Fibroblast of lung (primary cell): Measurements from ENCODE around the gene TNC. TPM values are rescaled to one million over a fixed set of nuclear protein-coding genes. Genes with fewer than 3 reads are reported as not detected.

Source experiments
- DNase-seq, 2 donors: peaks; one replicate each; pipeline versions ENCODE4 v3.0.0 to v3.0.0-alpha.2; 2010; ENCODE audit warnings: low read depth in 2 of 2
- H2AFZ ChIP-seq: 2 replicates; pipeline ENCODE4 v1.5.1; 2012; ENCODE audit warnings: low read length, control low read depth, inconsistent platforms
- H3K27ac ChIP-seq: 2 replicates; pipeline ENCODE4 v1.5.1; 2011; ENCODE audit warnings: low read length, control low read depth; ENCODE audit not compliant: insufficient read depth
- H3K27me3 ChIP-seq: 2 replicates; pipeline ENCODE4 v1.5.1; 2011; ENCODE audit warnings: mild to moderate bottlenecking, low read length; ENCODE audit not compliant: control insufficient read depth, insufficient read depth
- H3K36me3 ChIP-seq: 2 replicates; pipeline ENCODE4 v1.5.1; 2011; ENCODE audit warnings: low read length; ENCODE audit not compliant: control insufficient read depth, insufficient read depth
- H3K4me1 ChIP-seq: 2 replicates; pipeline ENCODE4 v1.5.1; 2011; ENCODE audit warnings: low read length; ENCODE audit not compliant: control insufficient read depth, insufficient read depth; ENCODE audit errors: extremely low read depth
- H3K4me2 ChIP-seq: 2 replicates; pipeline ENCODE4 v1.5.1; 2011; ENCODE audit warnings: low read length, control low read depth; ENCODE audit not compliant: insufficient read depth; ENCODE audit errors: extremely low read depth
- H3K4me3 ChIP-seq, 4 experiments: fragments of 200-600 bp in 1 of 4; sonication (generic) in 1 of 4; replicated peaks in 1 of 4; 2 replicates each; pipeline ENCODE4 v1.5.1; 2011 to 2016; ENCODE audit warnings: low read length in 4 of 4, low read depth in 3 of 4, mild to moderate bottlenecking in 3 of 4, control low read depth in 2 of 4, inconsistent platforms in 1 of 4, mixed read lengths in 1 of 4; ENCODE audit not compliant: insufficient read depth in 1 of 4; ENCODE audit errors: control extremely low read depth in 1 of 4
- H3K79me2 ChIP-seq: 2 replicates; pipeline ENCODE4 v1.5.1; 2012; ENCODE audit warnings: mild to moderate bottlenecking, low read length, inconsistent platforms; ENCODE audit not compliant: control insufficient read depth, insufficient read depth
- H3K9ac ChIP-seq: 2 replicates; pipeline ENCODE4 v1.5.1; 2011; ENCODE audit warnings: mild to moderate bottlenecking, low read length, control low read depth; ENCODE audit not compliant: insufficient read depth
- H3K9me3 ChIP-seq: 2 replicates; pipeline ENCODE4 v1.5.1; 2012; ENCODE audit warnings: low read depth, low read length; ENCODE audit not compliant: control insufficient read depth, insufficient read depth
- H4K20me1 ChIP-seq: 2 replicates; pipeline ENCODE4 v1.5.1; 2011; ENCODE audit warnings: low read length; ENCODE audit not compliant: control insufficient read depth, insufficient read depth; ENCODE audit errors: extremely low read depth
- CTCF ChIP-seq, 2 donors: IDR thresholded peaks in 1 of 2; conservative IDR thresholded peaks in 1 of 2; 1 replicate in 1 of 2; 2 replicates in 1 of 2; pipeline ENCODE4 v1.5.1; 2011 to 2012; ENCODE audit warnings: low read length in 2 of 2, control low read depth in 1 of 2, inconsistent platforms in 1 of 2, low read depth in 1 of 2, mild to moderate bottlenecking in 1 of 2
- EZH2 ChIP-seq: IDR thresholded peaks from 2 replicates; pipeline ENCODE4 v1.5.1; 2012; ENCODE audit warnings: low read length, control low read depth, mild to moderate bottlenecking; ENCODE audit errors: missing control alignments
- polyA plus RNA-seq, 2 donors: library from polyadenylated mRNA; depleted of rRNA in 1 of 2; stranded (reverse) in 1 of 2; unstranded in 1 of 2; fragments of >200 nt; gene quantifications; 2 replicates each; pipeline ENCODE4 v1.2.1, GENCODE V29; 2011 to 2012; ENCODE audit warnings: missing spikeins in 1 of 2
- total RNA-seq: library from RNA; depleted of rRNA; stranded (reverse); fragments of >200 nt; gene quantifications from 2 replicates; pipeline ENCODE4 v1.2.1, GENCODE V29; 2014

The TNC gene
- total and polyA plus RNA-seq, 2 donors (not counting 1 experiment from before 2014, with no cell fraction given), result 227 to 560 TPM

- no peak overlapping the region for H3K4me2 ChIP-seq
- H3K27me3 ChIP-seq, result no peaks in the 10 kb centered on the region
- TF ChIP-seq EZH2 (no peak), CTCF (conservative IDR thresholded peaks at IDR 0.05 in 1 of 2, IDR thresholded peaks at IDR 0.05 in 1 of 2; ENCODE audit: low read depth in 1 of 2, low read length in 2 of 2) (no peak)
- H3K4me3 ChIP-seq, result no peak overlapping the region
- no peaks in the 10 kb centered on the region for H4K20me1 ChIP-seq
- DNase-seq, result no peak
- peaks cover 23% of the 10 kb centered on the region for H3K36me3 ChIP-seq
- H3K4me1 ChIP-seq, result peaks cover 4% of the 10 kb centered on the region
- no peak overlapping the region for H3K9ac ChIP-seq
- no peak overlapping the region for H3K27ac ChIP-seq
- H2AFZ ChIP-seq, result no peak overlapping the region
- H3K9me3 ChIP-seq, result no peaks in the 10 kb centered on the region
- no peaks in the 10 kb centered on the region for H3K79me2 ChIP-seq
Measured at GRCh38 chr9:115032296-115032695, 85.7 kb downstream of the TNC start.

- Histone ChIP-seq H3K4me1 (no peaks in the 10 kb centered on the region), H3K4me3 (no peak overlapping the region), H3K27ac (no peak overlapping the region), H3K27me3 (no peaks in the 10 kb centered on the region), H2AFZ (no peak overlapping the region), H4K20me1 (no peaks in the 10 kb centered on the region), H3K79me2 (no peaks in the 10 kb centered on the region), H3K9ac (no peak overlapping the region), H3K9me3 (no peaks in the 10 kb centered on the region), H3K4me2 (no peak overlapping the region), H3K36me3 (peaks cover 25% of the 10 kb centered on the region)
- no peak for TF ChIP-seq CTCF (conservative IDR thresholded peaks at IDR 0.05 in 1 of 2, IDR thresholded peaks at IDR 0.05 in 1 of 2; ENCODE audit: low read depth in 1 of 2, low read length in 2 of 2)
- TF ChIP-seq EZH2, result no peak
- no peak for DNase-seq
Measured at GRCh38 chr9:115030006-115030405, 88.0 kb downstream of the TNC start.

DNA sequence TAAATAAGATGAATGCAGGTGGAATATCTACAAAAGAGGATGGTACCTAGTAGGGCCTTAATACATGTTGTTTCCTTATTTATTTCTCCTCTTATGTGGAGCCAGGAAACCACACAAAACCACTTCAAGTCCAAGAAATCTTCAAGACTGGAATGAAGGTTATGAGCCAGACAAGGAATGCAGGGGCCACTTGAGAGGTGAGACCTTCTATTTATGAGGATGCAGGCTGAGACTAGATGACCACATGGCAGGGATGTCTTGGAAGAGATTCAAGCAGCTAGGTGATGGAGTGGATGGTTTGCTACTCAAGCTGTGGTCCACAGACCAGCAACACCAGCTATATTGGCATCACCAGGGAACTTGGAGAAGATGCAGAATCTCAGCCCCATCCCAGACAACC, 92.2 kb downstream of the TNC start:
- H4K20me1 ChIP-seq, result no peaks in the 10 kb centered on the region
- H2AFZ ChIP-seq, result no peak overlapping the region

More for the DNA sequence above, 92.2 kb downstream of the TNC start:
- H3K4me3 ChIP-seq, result no peak overlapping the region
- no peaks in the 10 kb centered on the region for H3K9me3 ChIP-seq
- H3K36me3 ChIP-seq, result peaks cover 28% of the 10 kb centered on the region
- H3K4me1 ChIP-seq, result peaks cover 7% of the 10 kb centered on the region
- no peak overlapping the region for H3K4me2 ChIP-seq
- H3K79me2 ChIP-seq, result no peaks in the 10 kb centered on the region
- no peak overlapping the region for H3K9ac ChIP-seq
- no peaks in the 10 kb centered on the region for H3K27me3 ChIP-seq
- DNase-seq, result peak in 1 of 2 donors; percentile 76
- TF ChIP-seq EZH2, result no peak
- no peak for TF ChIP-seq CTCF (conservative IDR thresholded peaks at IDR 0.05 in 1 of 2, IDR thresholded peaks at IDR 0.05 in 1 of 2; ENCODE audit: low read depth in 1 of 2, low read length in 2 of 2)
- no peak overlapping the region for H3K27ac ChIP-seq
